Measurements from ENCODE around the gene RPS26.

GRCh38 chr12:56046027-56046780, 4.5 kb downstream of the RPS26 start:
- no peak for TF ChIP-seq RAD21 (IDR thresholded peaks at IDR 0.05; ENCODE audit: low read depth)
- TF ChIP-seq, protein P1, sequence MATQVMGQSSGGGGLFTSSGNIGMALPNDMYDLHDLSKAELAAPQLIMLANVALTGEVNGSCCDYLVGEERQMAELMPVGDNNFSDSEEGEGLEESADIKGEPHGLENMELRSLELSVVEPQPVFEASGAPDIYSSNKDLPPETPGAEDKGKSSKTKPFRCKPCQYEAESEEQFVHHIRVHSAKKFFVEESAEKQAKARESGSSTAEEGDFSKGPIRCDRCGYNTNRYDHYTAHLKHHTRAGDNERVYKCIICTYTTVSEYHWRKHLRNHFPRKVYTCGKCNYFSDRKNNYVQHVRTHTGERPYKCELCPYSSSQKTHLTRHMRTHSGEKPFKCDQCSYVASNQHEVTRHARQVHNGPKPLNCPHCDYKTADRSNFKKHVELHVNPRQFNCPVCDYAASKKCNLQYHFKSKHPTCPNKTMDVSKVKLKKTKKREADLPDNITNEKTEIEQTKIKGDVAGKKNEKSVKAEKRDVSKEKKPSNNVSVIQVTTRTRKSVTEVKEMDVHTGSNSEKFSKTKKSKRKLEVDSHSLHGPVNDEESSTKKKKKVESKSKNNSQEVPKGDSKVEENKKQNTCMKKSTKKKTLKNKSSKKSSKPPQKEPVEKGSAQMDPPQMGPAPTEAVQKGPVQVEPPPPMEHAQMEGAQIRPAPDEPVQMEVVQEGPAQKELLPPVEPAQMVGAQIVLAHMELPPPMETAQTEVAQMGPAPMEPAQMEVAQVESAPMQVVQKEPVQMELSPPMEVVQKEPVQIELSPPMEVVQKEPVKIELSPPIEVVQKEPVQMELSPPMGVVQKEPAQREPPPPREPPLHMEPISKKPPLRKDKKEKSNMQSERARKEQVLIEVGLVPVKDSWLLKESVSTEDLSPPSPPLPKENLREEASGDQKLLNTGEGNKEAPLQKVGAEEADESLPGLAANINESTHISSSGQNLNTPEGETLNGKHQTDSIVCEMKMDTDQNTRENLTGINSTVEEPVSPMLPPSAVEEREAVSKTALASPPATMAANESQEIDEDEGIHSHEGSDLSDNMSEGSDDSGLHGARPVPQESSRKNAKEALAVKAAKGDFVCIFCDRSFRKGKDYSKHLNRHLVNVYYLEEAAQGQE (IDR thresholded peaks at IDR 0.05; ENCODE audit: low read depth) = no peak
- TF ChIP-seq TEAD4 (IDR thresholded peaks at IDR 0.05) = no peak
- no peak; the same call in 1 of the 2 replicates for TF ChIP-seq CEBPB (IDR thresholded peaks at IDR 0.05)
- TF ChIP-seq TAF1 (IDR thresholded peaks at IDR 0.05; ENCODE audit: low read depth) = no peak
- no peak for TF ChIP-seq EGR1 (IDR thresholded peaks at IDR 0.05)
- TF ChIP-seq CREB1 (IDR thresholded peaks at IDR 0.05; ENCODE audit: low read depth) = no peak

Measured in Ishikawa (cell line).